Stimulated activated CD4-positive, alpha-beta T cell treated with anti-CD3 and anti-CD28 coated beads, TNF-alpha, amount 100 ng/mL, for 48 hours (primary cell): ENCODE data around the gene COL18A1.
"Not testable (repeated sequence)": the region's sequence is repeated elsewhere in the genome, so short reads cannot be mapped to it uniquely, and the experiment has no call there.

Source experiments
- DNase-seq, 3 donors: peaks; one replicate each; pipeline ENCODE4 v3.0.0-alpha.2; 2020; ENCODE audit warnings: low read depth in 3 of 3

The COL18A1 gene

GRCh38 chr21:45404730-45405270 is at the start of gene COL18A1:
COL18A1 (plus strand) TSS chr21:45405165; CDS start chr21:45405231, 66 bp downstream.
- peak; percentile 10 to 46 (median 16) for DNase-seq

- DNase-seq, result no peak
Measured at GRCh38 chr21:45355573-45355972, 49.4 kb upstream of the COL18A1 start.

- no peak for DNase-seq
Measured at GRCh38 chr21:45356251-45356650, 48.7 kb upstream of the COL18A1 start.

- no peak for DNase-seq
Measured at GRCh38 chr21:45356653-45357435, 48.1 kb upstream of the COL18A1 start.

- DNase-seq, result no peak
Measured at GRCh38 chr21:45357436-45358260, 47.3 kb upstream of the COL18A1 start.

DNA sequence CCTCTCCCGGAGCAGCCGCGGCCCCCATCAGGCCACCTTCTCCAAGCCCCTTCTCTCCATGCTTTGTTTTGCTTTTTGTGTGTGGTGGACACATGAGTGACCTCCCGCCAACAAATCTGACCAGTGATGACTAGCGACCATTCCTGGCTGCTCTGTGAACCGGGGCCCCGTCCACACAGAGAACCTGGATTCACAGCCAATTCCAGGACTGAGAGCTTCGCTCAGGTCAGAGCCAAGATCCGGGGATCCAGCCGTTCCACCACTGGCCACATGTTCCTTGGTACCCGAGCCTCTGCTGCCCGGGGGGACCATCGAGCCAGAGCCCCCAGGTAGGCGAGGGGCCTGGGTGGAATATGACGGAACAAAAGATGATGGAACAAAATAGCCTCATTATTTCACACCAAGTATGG is 46.7 kb upstream of the COL18A1 start:
- DNase-seq, result no peak

- DNase-seq, result no peak
Measured at GRCh38 chr21:45358711-45359310, 46.2 kb upstream of the COL18A1 start.

DNA sequence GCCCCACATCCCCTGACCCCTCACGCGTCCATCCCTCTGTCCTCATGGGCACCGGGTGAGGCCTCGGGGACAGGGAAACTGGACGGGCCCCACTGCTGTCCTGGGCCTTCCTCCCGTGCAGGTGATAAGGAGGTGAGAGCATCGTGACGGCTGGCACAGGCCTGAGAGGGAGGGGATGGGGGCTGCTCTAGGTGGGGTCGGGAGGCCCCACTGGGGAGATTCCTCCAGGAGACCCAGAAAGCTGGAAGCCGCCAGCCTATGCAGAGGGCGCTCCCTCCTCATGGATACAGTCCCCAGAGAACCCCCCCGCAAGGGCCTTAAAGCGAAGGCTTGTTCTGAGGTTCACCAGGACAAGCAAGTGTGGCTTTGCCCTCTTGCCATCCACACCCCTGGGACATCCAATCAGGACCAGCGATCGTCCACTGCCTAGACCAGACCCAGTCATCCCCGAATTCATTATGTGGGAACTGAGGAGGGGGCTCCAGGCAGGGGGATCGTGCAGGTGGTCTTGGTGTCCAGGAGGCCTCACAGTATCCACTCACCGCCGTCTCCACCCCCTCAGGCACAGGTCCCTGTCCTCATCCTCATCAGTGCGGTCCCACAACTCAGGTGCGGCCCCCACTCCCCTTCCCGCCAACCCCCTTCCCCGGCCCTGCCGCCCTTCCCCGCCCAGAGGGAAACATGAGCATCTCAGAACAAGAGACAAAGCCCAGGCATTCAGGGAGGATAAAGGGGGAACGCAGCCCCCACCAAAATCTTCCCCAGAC is 45.3 kb upstream of the COL18A1 start:
- DNase-seq, result no peak

DNA sequence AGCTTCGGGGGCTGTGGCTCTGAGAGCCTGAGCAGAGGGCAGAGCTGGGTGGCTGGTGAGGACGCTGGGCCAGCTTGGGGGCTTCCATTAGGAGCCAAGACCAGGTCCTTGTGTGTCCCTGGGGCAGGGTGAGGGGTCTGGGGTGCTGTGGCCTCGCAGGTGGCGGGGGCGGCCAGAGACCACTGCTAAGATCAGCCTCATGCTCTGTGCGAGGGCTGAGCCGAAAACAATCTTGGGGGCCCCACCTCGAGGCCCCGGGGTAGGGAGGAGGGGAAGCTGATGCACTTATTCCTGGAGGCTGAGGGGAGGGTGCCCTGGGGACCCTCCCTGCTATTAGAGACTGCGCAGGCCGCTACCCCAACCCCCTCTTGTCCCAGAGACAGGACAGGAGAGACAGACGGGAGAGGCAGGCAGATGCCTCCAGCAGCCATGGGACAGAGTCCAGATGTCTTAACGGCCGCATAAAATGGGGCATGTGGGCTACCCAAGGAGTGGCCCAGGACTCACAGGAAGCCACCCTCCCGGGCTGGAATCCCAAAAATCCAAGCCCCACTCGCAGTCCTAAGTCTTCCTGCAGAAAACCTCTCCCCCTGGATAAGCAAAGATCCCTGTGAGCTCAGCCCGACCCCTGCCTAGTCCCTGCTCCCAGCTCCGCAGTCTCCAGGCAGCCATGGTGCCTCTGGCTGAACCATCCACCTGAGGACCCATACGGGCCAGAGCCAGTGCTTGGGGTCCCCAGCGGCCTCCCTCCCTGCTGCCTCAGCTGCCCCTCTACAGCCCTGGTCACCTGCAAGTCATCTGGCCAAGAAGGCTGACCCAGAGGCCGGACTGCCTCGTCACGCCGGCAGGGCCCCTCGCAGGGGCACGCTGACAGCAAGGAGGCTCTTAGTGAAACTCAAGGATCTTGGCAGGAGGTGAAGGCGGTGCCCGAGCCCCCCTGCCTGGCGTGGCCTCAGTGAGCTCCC is 43.6 kb upstream of the COL18A1 start:
- no peak for DNase-seq

DNA sequence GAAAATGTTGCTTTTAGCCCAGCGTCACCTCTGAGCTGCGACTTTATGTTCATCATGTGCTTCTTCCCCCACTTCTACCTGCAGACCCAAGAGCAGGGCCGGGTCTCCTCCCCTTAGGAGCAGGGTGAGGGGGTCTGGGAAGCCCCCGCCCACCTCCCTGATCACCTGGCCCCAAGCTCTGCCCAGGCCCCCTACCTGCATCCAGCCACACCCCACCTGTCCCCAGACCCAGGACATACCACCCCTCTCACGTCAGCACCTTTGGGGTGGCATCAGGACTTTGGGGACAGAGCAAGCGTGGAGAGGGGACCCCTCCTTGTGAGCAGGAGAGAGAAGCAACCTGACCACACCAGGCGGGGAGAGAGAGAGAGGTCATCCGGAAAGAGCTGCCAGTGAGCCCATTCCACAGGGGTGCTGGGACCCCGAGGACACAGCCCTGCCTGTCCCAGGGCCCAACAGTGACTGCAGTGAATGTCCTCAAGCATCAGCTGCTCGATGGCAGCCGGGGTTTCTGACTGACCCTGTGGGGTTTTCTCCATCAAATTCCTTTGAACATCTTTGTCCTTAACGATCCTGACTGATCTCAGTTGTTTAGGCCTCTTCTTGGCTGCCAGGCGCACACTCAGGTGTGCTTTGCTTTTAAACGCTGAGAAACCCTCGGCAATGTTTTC is 42.8 kb upstream of the COL18A1 start:
- no peak for DNase-seq

DNA sequence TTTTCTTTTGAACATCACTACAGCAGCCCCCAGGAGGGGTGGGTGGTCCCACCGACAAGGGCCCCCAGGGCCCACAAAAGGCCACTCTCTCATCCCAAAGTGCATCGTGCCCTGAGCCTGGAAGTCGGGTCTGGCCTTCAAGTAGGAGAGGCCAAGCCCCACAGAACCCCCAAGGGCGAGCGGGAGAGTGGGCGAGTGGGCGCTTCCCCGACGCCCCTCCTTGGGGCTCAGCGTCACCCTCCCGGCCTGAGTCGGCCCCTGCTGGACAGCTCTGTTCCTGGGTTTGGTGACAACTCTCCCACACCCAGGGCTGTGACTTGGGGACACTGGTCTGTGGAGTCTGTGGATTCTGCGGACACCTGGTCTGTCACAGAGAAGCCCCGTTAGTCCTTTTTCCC is 42.2 kb upstream of the COL18A1 start:
- DNase-seq, result no peak

GRCh38 chr21:45363272-45363671 is 41.7 kb upstream of the COL18A1 start:
- DNase-seq, result not testable (repeated sequence)

- DNase-seq, result peak in 2 of 3 donors; percentile 12 to 28
Measured at GRCh38 chr21:45363921-45364467, 41.0 kb upstream of the COL18A1 start.

DNA sequence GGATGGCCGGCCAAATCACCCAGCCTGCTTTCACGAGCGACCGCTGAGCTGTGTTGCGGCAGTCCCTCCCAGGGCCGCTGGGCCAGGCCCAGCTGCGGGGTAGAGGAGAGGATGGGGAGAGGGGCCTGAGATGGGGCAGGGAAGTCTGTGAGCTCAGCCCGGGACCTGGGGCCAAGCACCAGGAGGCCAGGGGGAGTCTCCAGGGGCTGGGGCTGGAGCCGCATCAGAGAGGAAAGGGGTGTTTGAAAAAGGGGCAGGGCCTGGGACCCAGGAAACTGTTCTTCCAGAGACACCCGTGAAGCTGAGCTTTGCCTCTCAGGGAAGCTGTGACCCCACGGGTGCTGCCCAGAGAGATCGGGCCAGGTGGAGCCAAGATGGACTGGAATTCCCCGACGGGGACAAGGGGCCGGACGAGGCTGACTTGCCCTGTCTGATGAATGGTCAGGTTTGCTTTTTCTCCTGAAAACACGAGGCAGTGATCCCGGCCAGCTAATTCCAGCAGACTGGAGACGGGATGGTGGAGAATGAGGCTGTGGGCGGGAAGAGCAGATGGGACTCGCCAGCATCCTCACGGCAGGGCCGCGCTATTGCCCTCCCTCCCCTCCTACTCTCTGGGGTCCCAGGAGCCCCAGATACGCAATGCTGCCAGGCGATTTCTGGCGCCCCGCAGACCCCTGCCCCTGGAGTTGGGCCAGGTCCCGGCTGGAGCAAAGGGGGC is 40.3 kb upstream of the COL18A1 start:
- no peak for DNase-seq

- no peak for DNase-seq
Measured at GRCh38 chr21:45365186-45365607, 39.8 kb upstream of the COL18A1 start.

DNA sequence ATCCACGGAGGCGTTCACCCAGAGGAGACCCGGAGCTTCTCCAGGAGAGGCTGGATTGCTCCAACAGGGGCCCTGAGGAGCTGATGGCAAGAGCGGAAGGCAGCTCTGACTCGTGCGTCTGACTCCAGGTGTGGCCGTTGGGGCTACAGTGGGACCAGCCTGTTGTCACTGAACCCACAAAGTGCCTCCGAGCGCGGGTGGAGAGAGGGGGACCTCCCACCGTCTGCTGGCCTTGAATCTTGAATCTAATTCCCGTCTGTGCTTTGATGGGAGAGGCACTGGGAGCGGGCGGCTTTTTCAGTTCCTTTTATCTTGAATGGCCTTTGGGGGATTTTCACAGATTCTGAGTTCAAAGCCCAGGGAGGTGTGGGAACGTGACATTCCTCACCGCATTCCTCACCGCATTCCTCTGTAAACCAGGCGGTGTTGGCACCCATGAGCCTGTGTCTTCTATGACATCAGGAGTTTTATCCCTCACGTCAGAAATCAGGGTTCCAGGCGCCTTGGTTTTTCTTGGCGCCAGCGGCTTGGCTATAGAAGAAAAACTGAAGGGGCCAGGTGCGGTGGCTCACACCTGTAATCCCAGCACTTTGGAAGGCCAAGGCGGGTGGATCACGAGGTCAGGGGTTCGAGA is 39.2 kb upstream of the COL18A1 start:
- DNase-seq, result no peak

GRCh38 chr21:45366476-45366875 is 38.5 kb upstream of the COL18A1 start:
- no peak for DNase-seq

- DNase-seq, result no peak
Measured at GRCh38 chr21:45366931-45367401, 38.0 kb upstream of the COL18A1 start.
